Measurements from ENCODE around the gene MYO1D.

DNA sequence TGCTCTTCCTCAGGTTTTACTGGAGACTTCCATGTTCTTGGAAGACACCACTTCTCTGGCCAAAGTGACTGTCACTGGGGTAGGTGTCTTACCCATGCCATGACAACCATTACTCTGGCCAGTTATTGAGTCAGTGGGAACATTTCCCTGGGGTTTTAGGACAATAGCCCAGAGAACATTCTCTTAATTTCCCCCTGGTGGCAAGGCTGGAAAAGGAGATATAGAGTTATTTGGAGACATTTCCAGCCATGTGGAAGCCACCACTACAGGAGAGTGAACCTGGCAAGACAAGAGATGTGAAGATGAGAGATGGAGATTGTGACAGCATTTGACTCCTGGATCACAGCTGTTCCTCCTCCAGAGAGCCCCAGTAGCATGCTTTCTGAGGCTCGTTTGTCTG is 283.9 kb downstream of the MYO1D start:
- TF ChIP-seq NFRKB (IDR thresholded peaks at IDR 0.05): no peak
- no peak for TF ChIP-seq LEF1 (IDR thresholded peaks at IDR 0.05; ENCODE audit: borderline replicate concordance)
- no peak for TF ChIP-seq ZNF384 (IDR thresholded peaks at IDR 0.05)
- no peak for TF ChIP-seq FOXK2 (IDR thresholded peaks at IDR 0.05)
- TF ChIP-seq SP1 (IDR thresholded peaks at IDR 0.05): no peak
- TF ChIP-seq SUZ12 (IDR thresholded peaks at IDR 0.05): no peak
- TF ChIP-seq ELF4 (IDR thresholded peaks at IDR 0.05): no peak
